ENCODE measurements around the gene KIF9. TPM values are rescaled to one million over a fixed set of nuclear protein-coding genes. Genes with fewer than 3 reads are reported as not detected.
"Not testable (repeated sequence)": the region's sequence is repeated elsewhere in the genome, so short reads cannot be mapped to it uniquely, and the experiment has no call there.

KIF9 gene
- total RNA-seq, 1 experiment from 2014 or later = 5.8 TPM

DNA sequence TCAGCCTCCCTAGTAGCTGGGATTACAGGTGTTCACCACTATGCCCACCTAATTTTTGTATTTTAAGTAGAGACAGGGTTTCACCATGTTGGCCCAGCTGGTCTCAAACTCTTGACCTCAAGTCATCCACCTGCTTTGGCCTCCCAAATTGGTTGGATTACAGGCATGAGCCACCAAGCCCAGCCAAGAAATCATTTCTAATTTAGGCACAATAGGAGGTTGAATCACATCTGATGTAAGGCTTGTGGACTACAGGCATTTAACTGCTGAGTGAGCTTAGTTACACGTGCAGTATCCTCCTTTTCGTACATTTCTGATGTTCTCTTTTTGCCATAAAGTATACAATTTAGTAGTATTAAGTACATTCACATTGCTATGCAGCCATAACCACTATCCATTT lies 87.6 kb downstream of the KIF9 start:
- POLR2A ChIA-PET = interaction anchor here (0.7 kb wide), 2 partner anchors 12 to 193 kb away, joined by 3 to 7 read pairs; no protein-coding TSS in a partner anchor
- Mint-ChIP-seq H3K36me3 (peaks cover 3% of the 10 kb centered on the region; the same call in 1 of the 2 replicates), H3K27ac (no peak overlapping the region), H3K4me3 (no peak overlapping the region), H3K4me1 (no peaks in the 10 kb centered on the region), H3K27me3 (ENCODE audit: low read depth) (no peaks in the 10 kb centered on the region), H3K9me3 (peaks cover 7% of the 10 kb centered on the region; the same call in 1 of the 2 replicates)
- ATAC-seq (no peak), DNase-seq (ENCODE audit: low spot score) (no peak)
- TF ChIP-seq CBFB (CRISPR knock-in tag; IDR thresholded peaks at IDR 0.05; ENCODE audit: low read depth) = no peak
- TF ChIP-seq ZNF121 (CRISPR knock-in tag; IDR thresholded peaks at IDR 0.05) = no peak
- TF ChIP-seq NFYB (CRISPR knock-in tag; conservative IDR thresholded peaks at IDR 0.05; ENCODE audit: low read depth) = no peak
- no peak for TF ChIP-seq JUN (CRISPR knock-in tag; IDR thresholded peaks at IDR 0.05)
- no peak for TF ChIP-seq KAT7 (CRISPR knock-in tag; IDR thresholded peaks at IDR 0.05; ENCODE audit: borderline replicate concordance)
- TF ChIP-seq NR1H2 (CRISPR knock-in tag; IDR thresholded peaks at IDR 0.05) = no peak
- TF ChIP-seq SMAD4 (CRISPR knock-in tag; IDR thresholded peaks at IDR 0.05) = no peak
- TF ChIP-seq, protein P1, sequence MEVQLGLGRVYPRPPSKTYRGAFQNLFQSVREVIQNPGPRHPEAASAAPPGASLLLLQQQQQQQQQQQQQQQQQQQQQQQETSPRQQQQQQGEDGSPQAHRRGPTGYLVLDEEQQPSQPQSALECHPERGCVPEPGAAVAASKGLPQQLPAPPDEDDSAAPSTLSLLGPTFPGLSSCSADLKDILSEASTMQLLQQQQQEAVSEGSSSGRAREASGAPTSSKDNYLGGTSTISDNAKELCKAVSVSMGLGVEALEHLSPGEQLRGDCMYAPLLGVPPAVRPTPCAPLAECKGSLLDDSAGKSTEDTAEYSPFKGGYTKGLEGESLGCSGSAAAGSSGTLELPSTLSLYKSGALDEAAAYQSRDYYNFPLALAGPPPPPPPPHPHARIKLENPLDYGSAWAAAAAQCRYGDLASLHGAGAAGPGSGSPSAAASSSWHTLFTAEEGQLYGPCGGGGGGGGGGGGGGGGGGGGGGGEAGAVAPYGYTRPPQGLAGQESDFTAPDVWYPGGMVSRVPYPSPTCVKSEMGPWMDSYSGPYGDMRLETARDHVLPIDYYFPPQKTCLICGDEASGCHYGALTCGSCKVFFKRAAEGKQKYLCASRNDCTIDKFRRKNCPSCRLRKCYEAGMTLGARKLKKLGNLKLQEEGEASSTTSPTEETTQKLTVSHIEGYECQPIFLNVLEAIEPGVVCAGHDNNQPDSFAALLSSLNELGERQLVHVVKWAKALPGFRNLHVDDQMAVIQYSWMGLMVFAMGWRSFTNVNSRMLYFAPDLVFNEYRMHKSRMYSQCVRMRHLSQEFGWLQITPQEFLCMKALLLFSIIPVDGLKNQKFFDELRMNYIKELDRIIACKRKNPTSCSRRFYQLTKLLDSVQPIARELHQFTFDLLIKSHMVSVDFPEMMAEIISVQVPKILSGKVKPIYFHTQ (CRISPR knock-in tag; IDR thresholded peaks at IDR 0.05) = no peak
- no peak for TF ChIP-seq CREB1 (CRISPR knock-in tag; IDR thresholded peaks at IDR 0.05)
- TF ChIP-seq, protein P2, sequence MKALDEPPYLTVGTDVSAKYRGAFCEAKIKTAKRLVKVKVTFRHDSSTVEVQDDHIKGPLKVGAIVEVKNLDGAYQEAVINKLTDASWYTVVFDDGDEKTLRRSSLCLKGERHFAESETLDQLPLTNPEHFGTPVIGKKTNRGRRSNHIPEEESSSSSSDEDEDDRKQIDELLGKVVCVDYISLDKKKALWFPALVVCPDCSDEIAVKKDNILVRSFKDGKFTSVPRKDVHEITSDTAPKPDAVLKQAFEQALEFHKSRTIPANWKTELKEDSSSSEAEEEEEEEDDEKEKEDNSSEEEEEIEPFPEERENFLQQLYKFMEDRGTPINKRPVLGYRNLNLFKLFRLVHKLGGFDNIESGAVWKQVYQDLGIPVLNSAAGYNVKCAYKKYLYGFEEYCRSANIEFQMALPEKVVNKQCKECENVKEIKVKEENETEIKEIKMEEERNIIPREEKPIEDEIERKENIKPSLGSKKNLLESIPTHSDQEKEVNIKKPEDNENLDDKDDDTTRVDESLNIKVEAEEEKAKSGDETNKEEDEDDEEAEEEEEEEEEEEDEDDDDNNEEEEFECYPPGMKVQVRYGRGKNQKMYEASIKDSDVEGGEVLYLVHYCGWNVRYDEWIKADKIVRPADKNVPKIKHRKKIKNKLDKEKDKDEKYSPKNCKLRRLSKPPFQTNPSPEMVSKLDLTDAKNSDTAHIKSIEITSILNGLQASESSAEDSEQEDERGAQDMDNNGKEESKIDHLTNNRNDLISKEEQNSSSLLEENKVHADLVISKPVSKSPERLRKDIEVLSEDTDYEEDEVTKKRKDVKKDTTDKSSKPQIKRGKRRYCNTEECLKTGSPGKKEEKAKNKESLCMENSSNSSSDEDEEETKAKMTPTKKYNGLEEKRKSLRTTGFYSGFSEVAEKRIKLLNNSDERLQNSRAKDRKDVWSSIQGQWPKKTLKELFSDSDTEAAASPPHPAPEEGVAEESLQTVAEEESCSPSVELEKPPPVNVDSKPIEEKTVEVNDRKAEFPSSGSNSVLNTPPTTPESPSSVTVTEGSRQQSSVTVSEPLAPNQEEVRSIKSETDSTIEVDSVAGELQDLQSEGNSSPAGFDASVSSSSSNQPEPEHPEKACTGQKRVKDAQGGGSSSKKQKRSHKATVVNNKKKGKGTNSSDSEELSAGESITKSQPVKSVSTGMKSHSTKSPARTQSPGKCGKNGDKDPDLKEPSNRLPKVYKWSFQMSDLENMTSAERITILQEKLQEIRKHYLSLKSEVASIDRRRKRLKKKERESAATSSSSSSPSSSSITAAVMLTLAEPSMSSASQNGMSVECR (CRISPR knock-in tag; IDR thresholded peaks at IDR 0.05; ENCODE audit: borderline replicate concordance) = no peak
- no peak for TF ChIP-seq SOX15 (CRISPR knock-in tag; IDR thresholded peaks at IDR 0.05)
- TF ChIP-seq RELA (CRISPR knock-in tag; IDR thresholded peaks at IDR 0.05; ENCODE audit: borderline replicate concordance) = no peak
- TF ChIP-seq ZNF232 (CRISPR knock-in tag; IDR thresholded peaks at IDR 0.05) = no peak
- CTCF ChIA-PET = interaction anchor here (0.7 kb wide), 1 partner anchor 9 kb away, joined by 3 read pairs; no protein-coding TSS in a partner anchor

DNA sequence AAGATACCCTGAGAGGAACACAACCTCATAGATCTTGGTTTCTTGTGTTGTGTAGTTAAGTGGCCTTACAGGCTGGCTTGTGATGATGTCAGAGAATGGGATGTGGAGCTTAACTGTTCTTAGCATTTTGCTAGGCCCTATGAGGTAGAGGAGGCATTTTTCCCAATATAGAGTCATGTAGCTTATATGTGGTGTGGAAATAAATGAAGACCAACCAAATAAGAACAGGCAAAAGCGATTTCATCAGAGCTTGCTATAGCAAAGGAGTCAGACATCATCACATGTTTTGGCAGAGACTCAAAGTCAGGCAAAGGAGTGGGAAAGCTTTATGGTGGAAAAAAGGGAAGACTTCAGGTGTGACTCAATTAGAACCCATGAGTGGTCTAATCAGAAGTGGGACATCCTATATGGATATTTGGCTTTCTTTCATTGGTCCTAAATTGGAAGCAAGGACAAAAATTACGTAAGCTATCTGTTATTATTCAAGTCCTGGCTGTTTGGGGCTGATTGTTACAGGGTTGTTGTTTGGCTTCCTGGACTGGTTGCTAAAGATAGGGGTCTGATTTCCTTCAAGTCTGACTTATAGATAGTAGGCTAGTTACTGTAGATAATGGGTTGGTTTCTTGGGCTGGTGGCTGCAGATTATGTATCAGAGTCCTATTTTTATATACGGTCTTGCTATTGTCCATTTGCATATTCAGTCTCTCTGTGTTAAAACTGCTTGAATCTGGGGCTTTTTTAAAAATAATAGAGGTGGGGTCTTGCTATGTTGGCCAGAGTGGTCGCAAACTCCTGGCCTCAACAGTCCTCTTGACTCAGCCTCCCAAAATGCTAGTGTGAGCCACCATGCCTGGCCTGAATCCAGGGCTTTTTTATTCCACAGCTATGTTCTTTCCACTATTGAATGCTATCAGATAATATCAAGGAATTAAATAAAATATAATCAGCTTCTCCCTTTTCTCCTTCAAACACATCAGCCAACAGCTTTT lies 88.4 kb downstream of the KIF9 start:
- no peak for ATAC-seq
- POLR2A ChIA-PET = interaction anchor here (0.7 kb wide), 3 partner anchors 11 to 193 kb away, joined by 3 to 7 read pairs (median 3); no protein-coding TSS in a partner anchor
- H3K36me3 Mint-ChIP-seq = peaks cover 3% of the 10 kb centered on the region; the same call in 1 of the 2 replicates
- CTCF ChIA-PET = interaction anchor here (0.6 to 0.7 kb wide), 2 partner anchors 10 to 18 kb away, joined by 3 read pairs; no protein-coding TSS in a partner anchor
- TF ChIP-seq CREM (CRISPR knock-in tag; IDR thresholded peaks at IDR 0.05) = no peak
- no peak for DNase-seq (ENCODE audit: low spot score)
- H3K9me3 Mint-ChIP-seq = peaks cover 7% of the 10 kb centered on the region; the same call in 1 of the 2 replicates
- no peak overlapping the region for H3K27ac Mint-ChIP-seq
- no peaks in the 10 kb centered on the region for H3K27me3 Mint-ChIP-seq (ENCODE audit: low read depth)
- H3K4me3 Mint-ChIP-seq = no peak overlapping the region
- no peaks in the 10 kb centered on the region for H3K4me1 Mint-ChIP-seq

DNA sequence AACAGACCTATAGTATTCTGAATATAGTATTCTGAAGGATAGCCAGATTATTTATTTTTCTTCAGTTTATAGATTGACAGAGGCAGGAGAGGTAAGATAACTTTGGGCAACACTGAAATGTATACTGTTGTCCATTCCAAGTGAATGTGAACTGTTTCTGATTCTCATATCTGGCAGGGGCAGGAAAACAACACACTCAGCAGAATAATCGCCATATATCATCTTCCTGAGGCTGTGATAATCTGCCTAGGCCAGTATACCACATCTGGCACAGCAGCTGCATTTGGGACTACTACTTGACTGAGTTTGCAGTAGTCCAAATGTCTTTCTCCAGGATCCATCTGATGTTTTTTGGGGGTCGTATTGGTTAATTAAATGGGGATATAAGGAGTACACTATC lies 96.3 kb downstream of the KIF9 start:
- no peak for DNase-seq (ENCODE audit: low spot score)
- ChIA-PET POLR2A (no interaction called here), CTCF (no interaction called here)
- ATAC-seq = no peak
- Mint-ChIP-seq H3K4me1 (no peaks in the 10 kb centered on the region), H3K27ac (no peak overlapping the region; the same call in 1 of the 2 replicates), H3K4me3 (no peak overlapping the region), H3K9me3 (no peaks in the 10 kb centered on the region), H3K27me3 (ENCODE audit: low read depth) (no peaks in the 10 kb centered on the region), H3K36me3 (no peaks in the 10 kb centered on the region; the same call in 1 of the 2 replicates)
- TF ChIP-seq CREB1 (CRISPR knock-in tag; IDR thresholded peaks at IDR 0.05) = no peak
- TF ChIP-seq EMX1 (CRISPR knock-in tag; IDR thresholded peaks at IDR 0.05) = no peak
- TF ChIP-seq NR3C1 (CRISPR knock-in tag; conservative IDR thresholded peaks at IDR 0.05; ENCODE audit: low read depth) = no peak
- TF ChIP-seq, protein P3, sequence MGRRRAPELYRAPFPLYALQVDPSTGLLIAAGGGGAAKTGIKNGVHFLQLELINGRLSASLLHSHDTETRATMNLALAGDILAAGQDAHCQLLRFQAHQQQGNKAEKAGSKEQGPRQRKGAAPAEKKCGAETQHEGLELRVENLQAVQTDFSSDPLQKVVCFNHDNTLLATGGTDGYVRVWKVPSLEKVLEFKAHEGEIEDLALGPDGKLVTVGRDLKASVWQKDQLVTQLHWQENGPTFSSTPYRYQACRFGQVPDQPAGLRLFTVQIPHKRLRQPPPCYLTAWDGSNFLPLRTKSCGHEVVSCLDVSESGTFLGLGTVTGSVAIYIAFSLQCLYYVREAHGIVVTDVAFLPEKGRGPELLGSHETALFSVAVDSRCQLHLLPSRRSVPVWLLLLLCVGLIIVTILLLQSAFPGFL (CRISPR knock-in tag; IDR thresholded peaks at IDR 0.05; ENCODE audit: borderline replicate concordance) = no peak
- TF ChIP-seq FOXP1 (CRISPR knock-in tag; IDR thresholded peaks at IDR 0.05; ENCODE audit: borderline replicate concordance) = no peak

DNA sequence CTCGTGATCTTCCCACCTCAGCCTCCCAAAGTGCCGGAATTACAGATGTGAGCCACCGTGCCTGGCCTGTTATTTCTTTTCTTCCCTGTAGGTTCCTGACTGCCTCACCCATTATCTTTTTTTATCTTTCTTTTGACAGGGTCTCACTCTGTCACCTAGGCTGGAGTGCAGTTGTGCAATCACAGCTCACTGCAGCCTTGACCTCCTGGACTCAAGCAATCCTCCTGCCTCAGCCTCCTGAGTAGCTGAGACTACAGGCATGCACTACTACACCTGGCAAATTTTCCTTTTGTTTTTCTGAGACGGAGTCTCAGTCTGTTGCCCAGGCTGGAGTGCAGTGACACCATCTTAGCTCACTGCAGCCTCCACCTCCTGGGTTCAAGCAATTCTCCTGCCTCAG lies 100.9 kb downstream of the KIF9 start:
- DNase-seq (ENCODE audit: low spot score); H3K36me3 Mint-ChIP-seq; H3K4me3 Mint-ChIP-seq; CTCF ChIA-PET; ATAC-seq; H3K27ac Mint-ChIP-seq; H3K9me3 Mint-ChIP-seq; H3K27me3 Mint-ChIP-seq (ENCODE audit: low read depth); H3K4me1 Mint-ChIP-seq: not testable (repeated sequence)
- POLR2A ChIA-PET = interaction anchor here (0.6 kb wide), 1 partner anchor 74 kb away, joined by 3 read pairs; no protein-coding TSS in a partner anchor
